Measurements from ENCODE around the gene PHF20.
"Not testable (repeated sequence)": the region's sequence is repeated elsewhere in the genome, so short reads cannot be mapped to it uniquely, and the experiment has no call there.

PHF20 gene

DNA sequence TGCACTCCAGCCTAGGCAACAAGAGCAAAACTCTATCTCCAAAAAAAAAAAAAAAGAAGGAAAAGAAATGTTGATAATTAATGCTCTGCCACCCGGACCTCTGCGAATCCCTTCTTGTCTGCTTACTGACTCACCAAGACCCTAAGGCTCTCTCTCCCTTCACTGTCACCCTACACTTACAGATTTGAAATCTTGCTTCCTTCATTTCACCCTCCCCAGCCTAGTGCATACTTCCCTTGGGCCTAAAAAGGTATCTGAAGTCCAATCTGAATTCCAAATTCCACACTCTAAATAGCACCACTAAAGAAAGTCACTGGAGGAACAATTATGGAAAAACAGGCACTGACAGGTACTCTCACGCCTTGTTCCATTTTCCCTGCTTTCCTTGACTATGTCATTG lies 9.4 kb upstream of the PHF20 start:
- Histone ChIP-seq H3K27me3 (ENCODE audit: insufficient read depth, insufficient read length) (no peaks in the 10 kb centered on the region), H3K4me3 (ENCODE audit: insufficient read length, low read depth) (no peak overlapping the region), H3K9ac (ENCODE audit: insufficient read length, low read depth) (no peak overlapping the region), H3K36me3 (ENCODE audit: insufficient read depth, insufficient read length, low read length) (no peaks in the 10 kb centered on the region), H3K4me1 (ENCODE audit: insufficient read depth, insufficient read length) (no peaks in the 10 kb centered on the region), H3K9me3 (ENCODE audit: insufficient read depth, low read length) (no peaks in the 10 kb centered on the region)
- TF ChIP-seq YY1 (IDR thresholded peaks at IDR 0.05; ENCODE audit: insufficient read depth, insufficient read length) (no peak), ZNF274 (IDR thresholded peaks at IDR 0.05; ENCODE audit: low read depth, low read length) (no peak)
- DNase-seq (ENCODE audit: low read depth, low spot score) = no peak

DNA sequence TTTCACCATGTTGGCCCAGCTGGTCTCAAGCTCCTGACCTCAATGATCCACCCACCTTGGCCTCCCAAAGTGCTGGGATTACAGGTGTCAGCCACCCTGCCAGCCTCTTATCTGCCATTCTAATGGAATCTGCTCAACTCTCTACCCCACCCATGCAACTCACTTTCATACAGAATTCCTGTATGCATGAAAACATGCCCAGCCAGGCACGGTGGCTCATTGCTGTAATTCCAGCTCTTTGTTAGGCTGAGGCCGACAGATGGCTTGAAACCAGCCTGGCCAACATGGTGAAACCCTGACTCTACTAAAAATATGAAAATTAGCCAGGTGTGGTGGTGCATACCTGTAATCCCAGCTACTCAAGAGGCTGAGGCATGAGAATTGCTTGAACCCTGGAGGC lies 6.9 kb upstream of the PHF20 start:
- H3K36me3 ChIP-seq (ENCODE audit: insufficient read depth, insufficient read length, low read length); H3K4me3 ChIP-seq (ENCODE audit: insufficient read length, low read depth); H3K4me1 ChIP-seq (ENCODE audit: insufficient read depth, insufficient read length); H3K9me3 ChIP-seq (ENCODE audit: insufficient read depth, low read length); H3K9ac ChIP-seq (ENCODE audit: insufficient read length, low read depth); DNase-seq (ENCODE audit: low read depth, low spot score); H3K27me3 ChIP-seq (ENCODE audit: insufficient read depth, insufficient read length): not testable (repeated sequence)

DNA sequence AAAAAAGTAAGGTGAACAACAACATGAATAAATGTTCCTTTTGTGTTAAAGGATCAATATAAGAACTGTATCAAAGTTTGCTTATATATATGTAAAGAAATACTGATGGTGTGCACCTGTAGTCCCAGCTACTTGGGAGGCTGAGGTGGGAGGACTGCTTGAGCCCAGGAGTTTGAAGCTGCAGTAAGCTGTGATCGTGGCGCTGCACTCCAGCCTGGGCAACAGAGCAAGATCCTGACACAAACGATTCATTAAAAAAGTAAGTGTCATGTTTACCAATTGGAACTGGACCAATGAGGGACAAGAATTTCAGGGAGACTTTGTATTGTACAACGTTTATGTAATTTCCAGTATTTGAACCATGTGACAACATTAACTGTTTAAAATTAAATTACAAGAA lies 5.0 kb upstream of the PHF20 start:
- Histone ChIP-seq H3K36me3 (ENCODE audit: insufficient read depth, insufficient read length, low read length) (no peaks in the 10 kb centered on the region), H3K27me3 (ENCODE audit: insufficient read depth, insufficient read length) (peaks cover 8% of the 10 kb centered on the region), H3K4me1 (ENCODE audit: insufficient read depth, insufficient read length) (no peaks in the 10 kb centered on the region), H3K9ac (ENCODE audit: insufficient read length, low read depth) (no peak overlapping the region), H3K9me3 (ENCODE audit: insufficient read depth, low read length) (peaks cover 10% of the 10 kb centered on the region; the same call in 1 of the 2 replicates), H3K4me3 (ENCODE audit: insufficient read length, low read depth) (no peak overlapping the region)
- TF ChIP-seq SUZ12 (IDR thresholded peaks at IDR 0.05; ENCODE audit: extremely low read depth, insufficient read depth, insufficient read length) (no peak), YY1 (IDR thresholded peaks at IDR 0.05; ENCODE audit: insufficient read depth, insufficient read length) (no peak), ZNF274 (IDR thresholded peaks at IDR 0.05; ENCODE audit: low read depth, low read length) (no peak)
- no peak for DNase-seq (ENCODE audit: low read depth, low spot score)

DNA sequence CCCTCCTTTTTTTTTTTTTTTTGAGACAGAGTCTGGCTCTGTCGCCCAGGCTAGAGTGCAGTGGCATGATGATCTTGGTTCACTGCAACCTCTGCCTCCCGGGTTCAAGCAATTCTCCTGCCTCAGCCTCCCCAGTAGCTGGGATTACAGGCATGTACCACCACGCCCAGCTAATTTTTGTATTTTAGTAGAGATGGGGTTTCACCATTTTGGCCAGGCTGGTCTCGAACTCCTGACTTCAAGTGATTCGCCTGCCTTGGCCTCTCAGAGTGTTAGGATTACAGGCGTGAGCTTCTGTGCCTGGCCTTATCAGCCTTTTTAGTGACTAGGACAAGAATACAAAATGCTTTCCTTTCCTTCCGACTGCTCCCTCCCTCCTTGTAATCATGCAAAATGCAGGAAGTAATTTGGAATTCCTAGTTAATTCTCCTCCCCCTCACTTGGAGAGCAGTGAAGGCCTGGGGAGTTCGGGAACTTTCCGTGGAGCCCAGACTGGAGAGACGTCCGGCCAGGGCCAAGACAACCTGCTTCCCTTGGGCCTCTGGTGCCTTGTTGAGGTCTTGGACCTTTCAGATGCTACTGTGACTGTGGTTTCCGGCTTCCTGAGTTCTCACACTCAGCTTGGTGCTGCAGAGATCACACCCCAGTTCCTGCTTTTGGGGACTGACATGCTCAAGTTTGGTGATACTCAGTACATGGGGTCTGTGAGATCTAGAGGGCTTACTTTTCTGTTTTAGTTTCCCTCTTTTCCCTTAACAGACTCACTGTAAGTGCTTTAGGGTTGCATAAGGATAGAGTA lies 3.9 kb upstream of the PHF20 start:
- no peak for DNase-seq (ENCODE audit: low read depth, low spot score)
- no peaks in the 10 kb centered on the region for H3K36me3 ChIP-seq (ENCODE audit: insufficient read depth, insufficient read length, low read length)
- peaks cover 10% of the 10 kb centered on the region; the same call in 1 of the 2 replicates for H3K9me3 ChIP-seq (ENCODE audit: insufficient read depth, low read length)
- no peak overlapping the region for H3K9ac ChIP-seq (ENCODE audit: insufficient read length, low read depth)
- peaks cover 8% of the 10 kb centered on the region for H3K27me3 ChIP-seq (ENCODE audit: insufficient read depth, insufficient read length)
- no peak overlapping the region for H3K4me3 ChIP-seq (ENCODE audit: insufficient read length, low read depth)
- peaks cover 2% of the 10 kb centered on the region for H3K4me1 ChIP-seq (ENCODE audit: insufficient read depth, insufficient read length)
- no peak for TF ChIP-seq YY1 (IDR thresholded peaks at IDR 0.05; ENCODE audit: insufficient read depth, insufficient read length)
- TF ChIP-seq ZNF274 (IDR thresholded peaks at IDR 0.05; ENCODE audit: low read depth, low read length) = no peak
- no peak for TF ChIP-seq SUZ12 (IDR thresholded peaks at IDR 0.05; ENCODE audit: extremely low read depth, insufficient read depth, insufficient read length)

DNA sequence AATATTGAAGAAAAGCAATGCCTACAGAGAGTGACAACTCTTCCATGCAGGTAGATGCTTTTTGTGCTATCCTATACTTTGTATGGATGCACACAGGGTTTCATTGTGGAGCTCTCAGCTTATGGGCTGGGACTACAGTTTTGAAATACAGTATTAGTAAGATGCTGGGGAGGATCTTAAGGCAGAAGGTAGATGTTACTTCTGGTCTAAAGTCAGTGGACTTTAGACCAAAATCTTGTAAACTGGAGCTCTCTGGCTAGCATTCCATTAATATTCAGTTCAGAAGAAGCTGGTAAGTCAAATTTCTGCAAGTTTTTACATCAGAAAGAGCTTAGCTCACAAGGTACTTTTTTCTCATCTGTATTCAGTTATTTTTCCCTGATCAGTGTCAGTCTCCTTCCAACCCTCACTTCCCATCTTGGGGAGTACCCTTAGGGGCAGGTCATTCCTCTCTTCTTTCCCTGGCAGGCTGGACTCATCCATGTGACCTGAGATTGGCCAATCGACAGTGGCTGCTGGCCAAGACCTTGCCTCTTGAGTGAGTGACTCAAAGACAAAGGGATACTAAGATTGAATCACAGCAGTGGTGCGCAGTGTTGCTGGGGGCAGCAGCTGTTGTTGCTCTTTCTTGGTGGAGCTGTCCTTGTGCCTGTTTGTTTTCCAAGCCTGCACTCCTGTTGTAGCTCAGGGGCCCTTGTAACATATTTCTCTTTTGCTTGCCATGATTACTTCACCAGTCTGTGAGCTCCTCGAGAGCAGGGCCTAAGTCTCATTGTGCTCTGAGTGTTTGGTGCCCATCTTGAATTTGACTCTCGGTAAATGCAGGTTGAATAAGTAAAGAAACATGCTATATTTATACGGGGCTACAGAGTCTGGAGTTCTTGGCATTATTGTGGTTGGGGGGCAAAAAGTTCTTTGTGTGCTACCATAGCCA lies 2.8 kb upstream of the PHF20 start:
- Histone ChIP-seq H3K4me3 (ENCODE audit: insufficient read length, low read depth) (no peak overlapping the region), H3K9ac (ENCODE audit: insufficient read length, low read depth) (peak overlapping the region; percentile 24), H3K4me1 (ENCODE audit: insufficient read depth, insufficient read length) (peaks cover 6% of the 10 kb centered on the region), H3K36me3 (ENCODE audit: insufficient read depth, insufficient read length, low read length) (peaks cover 5% of the 10 kb centered on the region), H3K9me3 (ENCODE audit: insufficient read depth, low read length) (peaks cover 10% of the 10 kb centered on the region; the same call in 1 of the 2 replicates), H3K27me3 (ENCODE audit: insufficient read depth, insufficient read length) (peaks cover 8% of the 10 kb centered on the region)
- peak; percentile 75 for DNase-seq (ENCODE audit: low read depth, low spot score)
- no peak for TF ChIP-seq YY1 (IDR thresholded peaks at IDR 0.05; ENCODE audit: insufficient read depth, insufficient read length)
- TF ChIP-seq SUZ12 (IDR thresholded peaks at IDR 0.05; ENCODE audit: extremely low read depth, insufficient read depth, insufficient read length) = no peak
- TF ChIP-seq ZNF274 (IDR thresholded peaks at IDR 0.05; ENCODE audit: low read depth, low read length) = no peak

DNA sequence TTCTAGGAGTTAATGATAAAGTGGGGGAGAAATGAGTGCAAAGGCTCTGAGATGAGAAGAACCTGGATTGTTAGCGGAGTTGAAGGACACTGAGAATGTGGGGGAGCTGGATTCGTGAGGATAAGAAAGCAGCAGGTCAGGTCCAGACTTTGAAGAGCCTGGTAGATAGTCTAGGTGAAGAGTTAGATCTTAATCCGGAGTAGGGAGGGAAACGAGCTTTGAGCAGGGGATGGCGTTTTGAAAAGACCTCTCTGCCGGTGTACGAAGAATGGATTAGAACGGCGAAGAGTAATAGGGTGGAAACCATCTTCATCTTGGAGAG lies 487 bp upstream of the PHF20 start:
- no peak overlapping the region for H3K9ac ChIP-seq (ENCODE audit: insufficient read length, low read depth)
- TF ChIP-seq SUZ12 (IDR thresholded peaks at IDR 0.05; ENCODE audit: extremely low read depth, insufficient read depth, insufficient read length) (no peak), YY1 (IDR thresholded peaks at IDR 0.05; ENCODE audit: insufficient read depth, insufficient read length) (no peak), ZNF274 (IDR thresholded peaks at IDR 0.05; ENCODE audit: low read depth, low read length) (no peak)
- H3K27me3 ChIP-seq (ENCODE audit: insufficient read depth, insufficient read length) = peaks cover 8% of the 10 kb centered on the region
- H3K4me1 ChIP-seq (ENCODE audit: insufficient read depth, insufficient read length) = peaks cover 6% of the 10 kb centered on the region
- peaks cover 22% of the 10 kb centered on the region for H3K36me3 ChIP-seq (ENCODE audit: insufficient read depth, insufficient read length, low read length)
- no peak for DNase-seq (ENCODE audit: low read depth, low spot score)
- H3K9me3 ChIP-seq (ENCODE audit: insufficient read depth, low read length) = peaks cover 10% of the 10 kb centered on the region; the same call in 1 of the 2 replicates
- H3K4me3 ChIP-seq (ENCODE audit: insufficient read length, low read depth) = no peak overlapping the region

DNA sequence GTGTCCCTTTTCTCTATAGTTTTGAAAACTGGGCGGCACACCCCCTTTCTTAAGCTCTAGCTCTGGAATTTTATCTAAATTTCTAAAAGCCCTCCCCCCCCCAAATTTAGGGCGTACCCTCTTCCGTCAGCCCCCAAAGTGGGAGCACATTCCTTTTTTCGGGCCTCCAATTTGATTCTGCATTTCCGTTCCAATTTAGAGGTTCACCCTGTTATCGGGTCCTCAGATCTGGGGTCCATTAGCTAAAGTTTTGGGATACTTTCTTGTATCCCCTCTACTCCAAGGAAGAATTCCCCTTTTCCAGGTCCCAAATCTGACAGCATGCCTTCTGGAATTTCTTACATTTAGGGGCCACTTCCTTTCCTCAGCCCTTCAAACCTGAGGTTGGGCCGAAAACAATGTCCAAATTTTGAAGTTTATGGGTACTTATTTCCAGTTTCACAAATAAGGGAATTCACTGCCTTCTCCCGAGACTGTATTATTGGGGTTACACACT lies 796 bp downstream of the PHF20 start:
- H3K27me3 ChIP-seq (ENCODE audit: insufficient read depth, insufficient read length) = peaks cover 8% of the 10 kb centered on the region
- peaks cover 6% of the 10 kb centered on the region for H3K4me1 ChIP-seq (ENCODE audit: insufficient read depth, insufficient read length)
- TF ChIP-seq SUZ12 (IDR thresholded peaks at IDR 0.05; ENCODE audit: extremely low read depth, insufficient read depth, insufficient read length) (no peak), ZNF274 (IDR thresholded peaks at IDR 0.05; ENCODE audit: low read depth, low read length) (no peak), YY1 (IDR thresholded peaks at IDR 0.05; ENCODE audit: insufficient read depth, insufficient read length) (no peak)
- H3K4me3 ChIP-seq (ENCODE audit: insufficient read length, low read depth) = peak overlapping the region; percentile 80
- H3K9ac ChIP-seq (ENCODE audit: insufficient read length, low read depth) = peak overlapping the region; percentile 90
- H3K36me3 ChIP-seq (ENCODE audit: insufficient read depth, insufficient read length, low read length) = peaks cover 34% of the 10 kb centered on the region
- DNase-seq (ENCODE audit: low read depth, low spot score) = no peak
- H3K9me3 ChIP-seq (ENCODE audit: insufficient read depth, low read length) = peaks cover 10% of the 10 kb centered on the region; the same call in 1 of the 2 replicates
